CD4-positive, CD25-positive, alpha-beta regulatory T cell (primary cell): Measurements from ENCODE around the gene TBL3. TPM values are rescaled to one million over a fixed set of nuclear protein-coding genes. Genes with fewer than 3 reads are reported as not detected.
"Not testable (repeated sequence)": the region's sequence is repeated elsewhere in the genome, so short reads cannot be mapped to it uniquely, and the experiment has no call there.

Experiments
- ATAC-seq, 2 donors: fragments of 150-1000 bp; cut with Tn5 transposase; one replicate each; pipeline ENCODE4 v1.10.0; 2021; ENCODE audit warnings: low read depth in 2 of 2, moderate number of reproducible peaks in 2 of 2, moderate library complexity in 1 of 2
- DNase-seq, 3 donors: peaks; one replicate each; pipeline versions ENCODE4 v3.0.0 to v3.0.0-alpha.2; 2012 to 2022; ENCODE audit warnings: mixed read lengths in 1 of 3
- H3K27ac ChIP-seq: one replicate; pipeline ENCODE4 v1.7.0; 2013; ENCODE audit warnings: mild to moderate bottlenecking, low read length; ENCODE audit not compliant: insufficient read depth, poor library complexity, severe bottlenecking
- H3K27me3 ChIP-seq: one replicate; pipeline ENCODE4 v1.7.0; 2013; ENCODE audit warnings: low read length; ENCODE audit not compliant: control insufficient read depth, insufficient read depth
- H3K36me3 ChIP-seq: one replicate; pipeline ENCODE4 v1.7.0; 2013; ENCODE audit warnings: mild to moderate bottlenecking, low read length, moderate library complexity; ENCODE audit not compliant: control insufficient read depth, insufficient read depth
- H3K4me1 ChIP-seq: 2 replicates; pipeline ENCODE4 v1.7.0; 2013; ENCODE audit warnings: mild to moderate bottlenecking, low read length; ENCODE audit not compliant: insufficient read depth, control insufficient read depth, poor library complexity, severe bottlenecking
- H3K4me3 ChIP-seq: one replicate; pipeline ENCODE4 v1.7.0; 2013; ENCODE audit warnings: low read depth, mild to moderate bottlenecking, low read length, moderate library complexity
- H3K9me3 ChIP-seq, 2 experiments: 1 replicate in 1 of 2; 2 replicates in 1 of 2; pipeline ENCODE4 v1.7.0; 2013; ENCODE audit warnings: low read length in 2 of 2, mild to moderate bottlenecking in 1 of 2, moderate library complexity in 1 of 2; ENCODE audit not compliant: control insufficient read depth in 2 of 2
- H3K27ac Mint-ChIP-seq, 3 donors: one replicate each; pipeline ENCODE4 v1.8.0; 2020 to 2022; ENCODE audit warnings: mild to moderate bottlenecking in 3 of 3, mixed read lengths in 3 of 3, moderate library complexity in 2 of 3
- H3K27me3 Mint-ChIP-seq: one replicate; pipeline ENCODE4 v1.8.0; 2022; ENCODE audit warnings: mild to moderate bottlenecking, mixed read lengths
- H3K36me3 Mint-ChIP-seq: one replicate; pipeline ENCODE4 v1.8.0; 2020; ENCODE audit warnings: mixed read lengths
- H3K4me1 Mint-ChIP-seq, 4 donors: one replicate each; pipeline ENCODE4 v1.8.0; 2020 to 2022; ENCODE audit warnings: mixed read lengths in 4 of 4, mild to moderate bottlenecking in 1 of 4
- H3K4me3 Mint-ChIP-seq, 4 donors: one replicate each; pipeline ENCODE4 v1.8.0; 2020 to 2022; ENCODE audit warnings: mild to moderate bottlenecking in 4 of 4, mixed read lengths in 4 of 4, moderate library complexity in 3 of 4
- H3K9me3 Mint-ChIP-seq, 7 donors: one replicate each; pipeline ENCODE4 v1.8.0; 2020 to 2022; ENCODE audit warnings: mixed read lengths in 7 of 7, mild to moderate bottlenecking in 3 of 7, moderate library complexity in 2 of 7
- polyA plus RNA-seq, 4 donors: library from polyadenylated mRNA; unstranded; fragments of 300-500 nt; fragmentation: Illumina TruSeq; gene quantifications; one replicate each; pipeline ENCODE4 v1.2.3, GENCODE V29; 2021
- total RNA-seq: library from RNA; stranded (reverse); gene quantifications from one replicate; pipeline ENCODE4 v1.2.3, GENCODE V29; 2022

Gene TBL3
- total and polyA plus RNA-seq, 5 donors from 2014 or later, result 25.3 to 60.0 (median 52.0) TPM

GRCh38 chr16:1958715-1959268, 13.1 kb upstream of the TBL3 start:
- Mint-ChIP-seq H3K36me3 (peaks cover 14% of the 10 kb centered on the region), H3K27ac (peak overlapping the region in 1 of 3 donors; percentile 20), H3K4me1 (peaks cover 11 to 42% (median 24%) of the 10 kb centered on the region in 4 donors), H3K27me3 (no peaks in the 10 kb centered on the region), H3K4me3 (peak overlapping the region; percentile 89 to 97 (median 90)), H3K9me3 (peaks cover 0 to 4% (median 0%) of the 10 kb centered on the region in 7 donors)
- H3K9me3 ChIP-seq, result no peaks in the 10 kb centered on the region
- peaks cover 39% of the 10 kb centered on the region for H3K4me1 ChIP-seq
- ATAC-seq (no peak), DNase-seq (no peak)
- peak overlapping the region; percentile 41 for H3K4me3 ChIP-seq
- peaks cover 16% of the 10 kb centered on the region for H3K36me3 ChIP-seq
- no peaks in the 10 kb centered on the region for H3K27me3 ChIP-seq
- peak overlapping the region; percentile 56 for H3K27ac ChIP-seq

GRCh38 chr16:1959269-1960039, 12.4 kb upstream of the TBL3 start, which contains the start of gene NDUFB10:
Gene NDUFB10 (plus strand): TSS chr16:1959538. CDS start chr16:1959625, 87 bp downstream.
- Mint-ChIP-seq H3K9me3 (peaks cover 0 to 4% (median 0%) of the 10 kb centered on the region in 7 donors), H3K27ac (peak within 1 kb of the TSS; percentile 90 to 96 (median 93)), H3K27me3 (no peaks in the 10 kb centered on the region), H3K36me3 (peaks cover 18% of the 10 kb centered on the region), H3K4me3 (peak within 1 kb of the TSS; percentile 89 to 97 (median 92)), H3K4me1 (peaks cover 11 to 47% (median 26%) of the 10 kb centered on the region in 4 donors)
- Histone ChIP-seq H3K27ac (peak within 1 kb of the TSS; percentile 56), H3K4me1 (peaks cover 46% of the 10 kb centered on the region), H3K27me3 (no peaks in the 10 kb centered on the region), H3K36me3 (peaks cover 16% of the 10 kb centered on the region), H3K9me3 (no peaks in the 10 kb centered on the region), H3K4me3 (peak within 1 kb of the TSS; percentile 64)
- ATAC-seq, result peak; percentile 90 to 93
- DNase-seq, result peak; percentile 85 to 90 (median 89)

- Histone ChIP-seq H3K27me3 (no peaks in the 10 kb centered on the region), H3K4me1 (peaks cover 54% of the 10 kb centered on the region), H3K27ac (peak overlapping the region; percentile 41), H3K9me3 (no peaks in the 10 kb centered on the region), H3K36me3 (peaks cover 16% of the 10 kb centered on the region), H3K4me3 (peak overlapping the region; percentile 64)
- Mint-ChIP-seq H3K27ac (peak overlapping the region; percentile 90 to 96 (median 93)), H3K4me1 (peaks cover 11 to 53% (median 32%) of the 10 kb centered on the region in 4 donors), H3K4me3 (peak overlapping the region; percentile 89 to 97 (median 92)), H3K9me3 (peaks cover 0 to 4% (median 0%) of the 10 kb centered on the region in 7 donors), H3K36me3 (peaks cover 18% of the 10 kb centered on the region), H3K27me3 (peaks cover 6% of the 10 kb centered on the region)
- no peak for ATAC-seq
- DNase-seq, result peak in 1 of 3 donors; percentile 32
These were observed 10.9 kb upstream of the TBL3 start for GRCh38 chr16:1960665-1961630.

GRCh38 chr16:1961651-1962067, 10.2 kb upstream of the TBL3 start:
- no peak overlapping the region for H3K4me3 ChIP-seq
- ATAC-seq, result no peak
- H3K27ac Mint-ChIP-seq, result peak overlapping the region in 2 of 3 donors; percentile 48 to 54
- no peaks in the 10 kb centered on the region for H3K9me3 ChIP-seq
- H3K4me3 Mint-ChIP-seq, result peak overlapping the region; percentile 62 to 97 (median 82)
- peaks cover 16% of the 10 kb centered on the region for H3K36me3 ChIP-seq
- H3K36me3 Mint-ChIP-seq, result peaks cover 18% of the 10 kb centered on the region
- no peaks in the 10 kb centered on the region for H3K27me3 ChIP-seq
- peak overlapping the region; percentile 41 for H3K27ac ChIP-seq
- peaks cover 0 to 4% (median 0%) of the 10 kb centered on the region in 7 donors for H3K9me3 Mint-ChIP-seq
- peaks cover 55% of the 10 kb centered on the region for H3K4me1 ChIP-seq
- H3K4me1 Mint-ChIP-seq, result peaks cover 11 to 56% (median 32%) of the 10 kb centered on the region in 4 donors
- peaks cover 6% of the 10 kb centered on the region for H3K27me3 Mint-ChIP-seq
- DNase-seq, result peak in 1 of 3 donors; percentile 28

- H3K27ac ChIP-seq, result peak overlapping the region; percentile 98
These were observed 9.4 kb upstream of the TBL3 start for GRCh38 chr16:1962161-1963153.

GRCh38 chr16:1963806-1964505, 7.9 kb upstream of the TBL3 start:
- Histone ChIP-seq H3K36me3 (peaks cover 16% of the 10 kb centered on the region), H3K27ac (peak overlapping the region; percentile 98), H3K4me3 (peak overlapping the region; percentile 74), H3K4me1 (peaks cover 52% of the 10 kb centered on the region), H3K27me3 (no peaks in the 10 kb centered on the region), H3K9me3 (no peaks in the 10 kb centered on the region)
- peak in 1 of 2 donors; percentile 6 for ATAC-seq
- DNase-seq, result peak in 2 of 3 donors; percentile 23 to 49
- Mint-ChIP-seq H3K27ac (peak overlapping the region; percentile 95 to 98 (median 97)), H3K4me1 (peaks cover 11 to 55% (median 32%) of the 10 kb centered on the region in 4 donors), H3K4me3 (peak overlapping the region; percentile 94 to 97 (median 96)), H3K27me3 (peaks cover 6% of the 10 kb centered on the region), H3K36me3 (peaks cover 18% of the 10 kb centered on the region), H3K9me3 (peaks cover 0 to 4% (median 0%) of the 10 kb centered on the region in 7 donors)

More at GRCh38 chr16:1962161-1963153, 9.4 kb upstream of the TBL3 start:
- Histone ChIP-seq H3K4me1 (peaks cover 55% of the 10 kb centered on the region), H3K36me3 (peaks cover 16% of the 10 kb centered on the region)
- peaks cover 11 to 56% (median 32%) of the 10 kb centered on the region in 4 donors for H3K4me1 Mint-ChIP-seq
- ATAC-seq, H3K4me3 ChIP-seq, DNase-seq, H3K27me3 Mint-ChIP-seq, H3K27me3 ChIP-seq, H3K9me3 ChIP-seq, H3K9me3 Mint-ChIP-seq: not testable (repeated sequence)
- peaks cover 18% of the 10 kb centered on the region for H3K36me3 Mint-ChIP-seq
- peak overlapping the region; percentile 95 to 98 (median 97) for H3K27ac Mint-ChIP-seq
- peak overlapping the region; percentile 94 to 97 (median 96) for H3K4me3 Mint-ChIP-seq
